LoVo (cell line): ENCODE measurements around the gene CDH13.

Experiments used
- DNase-seq: peaks from one replicate; pipeline ENCODE4 v3.0.0-alpha.2; 2016; ENCODE audit warnings: low spot score

CDH13 gene

DNA sequence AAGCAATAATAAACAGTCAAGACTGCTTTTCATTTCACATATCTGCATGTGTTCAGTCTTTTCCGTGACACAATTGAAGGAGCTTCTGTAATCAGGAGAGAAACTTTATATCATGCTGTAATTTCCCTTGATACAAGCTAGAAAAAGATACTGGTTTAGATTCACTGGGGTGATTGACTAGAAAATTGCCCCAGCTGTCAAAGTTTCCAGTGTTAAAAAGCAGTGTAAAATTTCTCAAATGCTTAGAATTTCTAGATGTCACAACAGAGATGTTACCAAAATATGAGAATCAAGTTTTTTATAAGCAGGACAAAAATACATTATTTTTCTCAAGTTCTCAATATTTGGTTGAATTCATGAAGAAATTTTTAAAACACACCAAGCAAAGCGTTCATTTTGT is 888.6 kb downstream of the CDH13 start:
- DNase-seq, result no peak

DNA sequence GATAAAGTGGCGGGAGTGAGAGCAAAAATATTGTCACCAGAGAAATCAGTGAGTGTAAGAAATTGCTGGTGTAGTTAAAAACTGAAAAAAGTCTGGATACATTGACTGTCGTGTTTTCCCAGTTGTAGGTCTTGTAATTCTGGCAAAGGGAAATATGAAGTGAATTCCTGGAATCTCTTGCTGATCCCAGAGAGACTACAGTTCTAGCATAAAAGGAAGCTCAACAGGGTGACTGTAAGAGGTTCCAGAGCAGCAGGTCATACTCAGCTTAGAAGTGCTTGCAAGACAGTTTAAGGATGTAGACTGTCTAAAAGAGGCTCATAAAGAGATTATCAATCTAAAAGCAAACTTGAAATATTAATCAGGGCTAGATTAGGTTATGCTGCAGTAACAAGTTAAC is 890.2 kb downstream of the CDH13 start:
- no peak for DNase-seq

DNA sequence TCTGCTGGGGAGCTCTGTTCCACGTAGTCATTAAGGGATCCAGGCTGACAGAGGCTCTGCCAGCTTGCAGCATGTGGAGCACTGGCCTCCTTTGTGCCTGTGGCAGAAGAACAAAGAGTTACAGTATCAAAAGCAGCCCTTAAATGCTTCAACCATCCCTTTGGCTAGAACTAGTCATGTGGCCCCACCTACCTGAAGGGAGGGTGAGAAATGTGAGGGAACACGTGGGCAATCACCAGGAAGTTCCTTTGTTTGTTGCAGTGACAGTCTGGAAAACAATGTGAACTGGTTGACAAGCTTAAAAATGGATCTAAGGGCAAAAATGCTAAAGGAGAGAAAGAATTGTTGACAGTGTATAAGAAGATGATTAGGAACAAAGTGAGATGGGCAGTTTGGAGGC is 890.6 kb downstream of the CDH13 start:
- DNase-seq, result no peak

DNA sequence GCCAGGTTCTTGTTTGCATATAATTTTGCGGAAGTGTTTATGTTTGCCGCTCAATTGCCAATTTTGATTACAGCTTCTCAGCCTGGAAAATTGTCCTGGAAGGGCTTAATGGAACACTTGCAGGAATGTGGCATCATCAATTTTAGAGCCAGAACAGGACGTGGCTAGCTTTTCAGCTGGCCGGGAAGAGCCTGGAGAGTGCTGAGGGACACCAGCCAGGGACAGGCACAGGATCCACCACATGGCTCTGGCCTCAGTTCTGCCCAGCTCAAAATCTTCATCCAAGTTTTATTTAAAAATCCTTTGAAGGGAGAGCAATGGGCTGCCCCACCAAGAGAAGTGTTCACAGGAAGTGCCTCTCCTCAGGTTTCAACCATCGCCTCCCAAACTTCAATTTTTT is 893.8 kb downstream of the CDH13 start:
- DNase-seq, result no peak

DNA sequence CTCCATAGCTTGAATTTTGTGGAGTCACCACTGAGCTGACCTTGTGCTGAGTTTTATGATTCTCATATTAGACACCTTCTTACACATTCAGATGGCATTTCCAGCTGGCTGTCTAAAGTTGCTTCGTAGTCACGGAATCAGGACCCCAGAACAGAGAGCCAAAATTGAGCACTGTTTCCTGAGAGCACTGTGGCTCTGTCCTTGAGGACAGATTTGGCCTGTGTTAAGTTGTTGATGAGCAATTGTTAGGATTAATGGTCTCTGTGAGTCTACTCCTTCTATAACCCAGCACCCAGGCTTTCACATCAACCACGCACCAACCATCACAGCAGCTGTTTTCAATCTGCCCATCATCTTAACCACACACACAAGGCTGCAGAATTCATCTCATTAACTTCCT is 903.5 kb downstream of the CDH13 start:
- no peak for DNase-seq

DNA sequence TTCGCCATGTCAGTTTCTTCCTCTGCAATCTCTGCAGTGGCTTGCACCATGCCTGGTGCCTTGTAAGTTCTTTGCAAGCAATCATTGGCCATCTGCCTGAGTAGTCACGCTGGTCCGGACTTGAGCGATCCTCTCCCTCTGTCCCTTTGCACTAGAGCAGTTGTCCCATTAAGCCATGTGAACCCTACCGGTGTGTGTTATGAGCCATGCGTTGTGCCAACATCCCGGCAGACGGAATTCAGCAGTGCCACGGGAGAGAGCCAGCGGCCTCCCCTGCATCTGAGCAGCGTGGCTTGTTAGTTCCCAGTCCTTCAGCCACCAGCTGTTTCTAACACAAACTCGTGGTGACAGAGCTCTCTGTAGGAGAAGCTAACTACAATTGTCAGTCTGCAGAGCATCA is 905.9 kb downstream of the CDH13 start:
- no peak for DNase-seq

DNA sequence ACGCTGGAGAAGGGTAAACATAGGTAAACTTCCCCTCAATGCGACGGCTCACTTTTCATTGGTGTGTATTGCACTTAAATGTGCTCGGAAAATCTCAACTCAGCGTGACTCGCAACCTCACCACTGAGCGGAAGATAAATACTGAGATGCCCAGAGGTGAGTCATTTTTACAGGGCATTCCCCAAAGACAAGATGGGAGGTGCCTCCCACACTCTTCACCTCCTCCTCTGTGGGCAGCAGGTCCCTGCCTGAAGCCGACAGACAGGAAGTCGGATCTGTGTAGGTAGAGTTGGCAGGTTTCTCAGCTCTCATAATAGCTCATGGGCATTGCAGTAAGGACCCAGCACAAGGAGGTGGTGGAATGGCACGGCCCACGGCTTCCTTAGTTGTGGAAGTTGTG is 906.4 kb downstream of the CDH13 start:
- no peak for DNase-seq

DNA sequence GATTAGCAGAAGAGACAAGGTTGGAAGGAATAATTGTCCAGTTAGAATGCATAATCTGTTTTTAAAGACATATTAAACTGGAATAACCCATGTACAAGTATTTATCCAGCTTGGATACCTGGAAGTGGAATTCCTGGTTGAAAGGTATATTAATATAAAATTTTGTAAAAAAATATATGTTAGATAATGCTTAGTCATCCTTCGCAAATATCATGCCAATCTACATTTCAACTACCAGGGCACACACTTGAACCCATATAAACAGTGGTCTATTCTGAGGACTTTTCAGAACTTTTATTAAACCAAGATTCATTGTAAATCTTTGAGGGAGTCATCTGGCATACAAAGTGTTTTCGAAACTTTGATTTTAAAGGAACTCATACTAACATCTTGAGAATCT is 911.9 kb downstream of the CDH13 start:
- no peak for DNase-seq

DNA sequence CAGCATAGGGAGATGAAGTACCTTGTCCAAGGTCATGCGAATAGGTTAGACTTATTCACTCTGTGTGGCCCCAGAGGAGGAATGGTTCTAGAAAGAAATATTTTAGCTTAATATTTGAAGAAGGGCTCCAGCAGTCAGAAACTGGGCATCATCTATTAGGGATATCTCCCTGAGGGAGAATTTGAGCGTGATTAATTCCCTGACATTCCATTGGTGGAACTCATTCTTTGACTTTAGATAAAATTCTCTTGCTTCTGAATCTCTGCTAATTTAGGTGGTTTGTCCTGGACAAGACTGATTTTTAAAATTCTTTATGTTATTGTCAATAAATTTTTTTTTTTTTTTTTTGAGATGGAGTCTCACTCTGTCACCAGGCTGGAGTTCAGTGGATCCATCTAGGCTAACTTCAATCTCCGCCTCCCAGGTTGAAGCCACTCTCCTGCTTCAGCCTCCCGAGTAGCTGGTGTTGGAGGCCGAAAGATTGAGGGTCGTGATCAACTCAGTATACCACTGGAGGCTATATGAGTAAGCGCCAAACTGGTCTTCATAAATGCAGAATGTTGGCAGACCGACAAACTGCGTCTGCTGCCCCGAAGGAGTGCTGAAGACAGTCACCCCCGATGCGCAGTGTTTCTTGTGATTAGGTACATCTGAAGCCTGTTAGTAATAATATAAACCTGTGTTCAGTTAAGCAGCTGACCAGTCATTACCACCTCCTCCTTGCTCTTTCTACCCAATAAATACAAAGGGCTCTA is 913.1 kb downstream of the CDH13 start:
- DNase-seq, result no peak

DNA sequence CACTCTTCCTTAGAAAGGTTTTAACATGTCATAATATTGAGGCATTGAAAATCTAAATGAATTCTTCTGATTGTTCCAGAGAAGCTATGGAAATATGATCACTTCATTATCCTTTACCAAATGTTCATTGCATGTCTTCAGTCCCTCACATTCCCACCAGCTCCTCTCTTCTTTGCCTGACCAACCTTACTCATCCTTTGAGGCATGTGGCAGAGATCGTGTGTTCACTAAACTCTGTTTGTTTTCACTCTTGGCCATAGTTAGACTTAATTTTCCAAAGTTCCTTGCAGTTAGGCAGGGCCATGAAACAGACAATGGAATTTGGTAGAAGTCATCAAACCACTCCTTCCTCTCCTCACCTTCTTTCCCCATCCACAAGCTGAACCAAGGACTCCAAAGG is 914.5 kb downstream of the CDH13 start:
- no peak for DNase-seq

DNA sequence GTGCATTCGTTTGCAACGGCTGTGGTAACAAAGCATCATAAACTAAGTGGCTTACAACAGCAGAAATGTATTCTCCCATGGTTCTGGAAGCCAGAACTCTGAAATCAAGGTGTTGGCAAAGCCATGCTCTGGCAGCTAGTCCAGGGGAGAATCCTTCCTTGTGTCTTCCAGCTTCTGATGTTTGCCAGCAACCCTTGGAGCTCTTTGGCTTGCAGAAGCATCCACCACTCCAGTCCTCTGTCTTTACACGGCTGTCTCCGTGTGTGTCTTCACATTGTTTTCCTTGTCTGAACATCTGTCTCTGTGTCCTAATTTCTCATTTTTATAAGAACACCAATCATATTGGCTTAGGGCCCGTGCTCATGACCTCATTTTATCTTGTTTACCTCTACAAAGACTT is 915.7 kb downstream of the CDH13 start:
- no peak for DNase-seq

DNA sequence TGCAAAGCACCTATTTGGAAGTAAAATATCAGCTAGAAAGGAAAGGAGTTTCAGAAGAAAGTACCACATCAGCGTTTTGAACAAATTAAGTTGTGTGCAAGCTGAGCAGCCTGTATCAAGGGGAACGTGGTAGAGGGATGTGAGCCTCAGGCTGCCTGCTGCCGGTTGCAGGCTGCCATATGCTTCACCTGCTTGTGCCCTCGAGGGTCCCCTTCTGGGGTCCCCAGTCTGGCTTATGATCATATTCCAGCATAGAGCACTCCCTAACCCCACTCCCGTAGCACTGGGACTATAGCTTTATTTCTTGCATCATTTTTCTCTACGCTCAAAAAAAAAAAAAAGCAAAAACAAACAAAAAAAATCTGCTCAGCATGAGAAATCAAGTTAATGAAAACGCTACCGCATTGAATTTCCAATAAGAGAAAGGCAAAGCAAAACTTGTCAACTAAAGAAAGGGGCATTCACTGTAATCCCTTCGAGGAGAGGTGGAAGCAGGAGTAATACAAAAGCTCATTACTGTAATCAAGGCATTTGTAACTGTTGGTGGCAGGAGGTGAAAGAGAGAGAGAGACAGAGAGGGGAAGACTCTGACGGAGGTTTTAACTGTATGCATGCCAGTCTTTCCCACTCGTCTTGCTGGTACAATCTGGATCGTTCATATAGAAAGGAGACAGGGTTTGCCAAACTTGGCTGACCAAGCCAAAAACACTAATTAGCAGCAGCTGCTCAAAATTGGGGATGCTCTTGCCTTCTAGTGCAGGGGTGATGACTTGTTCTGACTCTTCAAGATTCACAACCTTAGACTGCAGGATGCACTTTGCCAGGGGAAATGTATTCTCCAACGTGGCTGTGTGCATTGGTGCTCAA is 922.8 kb downstream of the CDH13 start:
- no peak for DNase-seq

DNA sequence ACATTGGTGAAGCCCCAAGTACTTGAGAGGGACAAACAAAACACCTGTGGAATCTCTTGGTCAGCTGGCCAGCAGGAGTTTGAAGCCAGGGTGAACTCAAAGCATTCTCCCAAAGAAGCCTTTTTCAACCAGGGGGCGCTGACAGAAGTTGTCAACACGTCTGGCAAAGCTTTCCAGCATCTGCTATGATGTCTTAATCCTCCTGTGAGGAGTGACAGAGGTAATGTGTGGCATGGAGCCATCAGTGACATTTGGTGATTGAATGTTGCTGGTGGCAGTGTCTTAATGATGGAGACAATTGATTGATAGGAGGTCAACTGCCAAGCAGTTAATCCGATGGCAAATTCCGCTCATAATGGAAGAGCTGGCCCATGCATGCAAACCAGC is 923.4 kb downstream of the CDH13 start:
- DNase-seq, result no peak

DNA sequence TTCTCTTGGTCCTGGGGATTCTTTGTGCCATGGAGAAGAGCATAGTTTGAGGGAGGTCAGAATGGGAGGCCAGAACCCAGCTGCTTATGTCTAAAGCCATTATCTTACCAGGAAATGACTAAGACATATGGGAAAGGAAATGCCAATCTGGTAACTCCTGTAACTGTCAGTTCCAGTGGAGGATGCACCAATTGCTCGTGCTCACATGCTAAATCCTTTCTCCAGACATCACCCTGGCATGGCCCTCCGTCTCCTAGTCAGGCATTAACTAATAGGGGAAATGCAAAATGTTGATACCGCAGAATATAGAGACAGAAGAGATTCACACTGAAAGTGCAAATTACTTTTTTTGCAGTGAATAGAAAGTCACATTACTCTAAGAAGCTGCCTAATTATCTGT is 925.5 kb downstream of the CDH13 start:
- no peak for DNase-seq

DNA sequence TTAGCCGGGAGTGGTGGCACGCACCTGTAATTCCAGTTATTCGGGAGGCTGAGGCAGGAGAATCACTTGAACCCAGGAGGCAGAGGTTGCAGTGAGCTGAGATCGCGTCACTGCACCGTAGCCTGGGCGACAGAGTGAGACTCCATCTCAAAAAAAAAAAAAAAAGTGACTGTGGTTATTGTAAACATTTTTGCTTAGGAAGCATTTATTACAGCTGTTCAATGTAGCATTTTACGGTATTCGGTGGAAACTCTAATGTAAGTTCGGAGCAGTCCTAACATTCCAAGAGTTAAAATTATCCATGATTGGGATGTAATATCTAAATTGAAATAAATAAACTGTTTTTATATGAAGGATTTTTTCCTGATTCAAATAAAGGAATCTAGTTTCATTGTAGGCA is 926.2 kb downstream of the CDH13 start:
- DNase-seq, result no peak

DNA sequence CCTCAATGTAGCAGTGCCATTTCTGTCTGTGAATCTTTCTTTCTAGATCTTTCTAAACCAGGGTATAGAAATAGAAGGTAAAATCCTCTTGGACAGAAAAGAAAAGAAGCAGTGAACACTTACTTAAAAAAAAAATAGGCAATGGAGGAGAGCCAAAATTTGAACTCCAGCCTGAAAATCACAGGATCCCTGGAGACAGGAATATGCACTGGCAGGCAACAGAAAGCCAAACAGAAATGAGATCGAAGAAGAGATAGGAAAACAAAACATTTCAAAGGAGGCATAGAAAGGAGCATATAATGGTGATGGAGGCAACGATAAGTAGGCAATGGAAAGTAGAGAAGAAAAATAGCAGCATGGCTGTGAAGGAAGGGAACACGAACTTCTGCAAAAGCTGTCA is 927.3 kb downstream of the CDH13 start:
- DNase-seq, result no peak

DNA sequence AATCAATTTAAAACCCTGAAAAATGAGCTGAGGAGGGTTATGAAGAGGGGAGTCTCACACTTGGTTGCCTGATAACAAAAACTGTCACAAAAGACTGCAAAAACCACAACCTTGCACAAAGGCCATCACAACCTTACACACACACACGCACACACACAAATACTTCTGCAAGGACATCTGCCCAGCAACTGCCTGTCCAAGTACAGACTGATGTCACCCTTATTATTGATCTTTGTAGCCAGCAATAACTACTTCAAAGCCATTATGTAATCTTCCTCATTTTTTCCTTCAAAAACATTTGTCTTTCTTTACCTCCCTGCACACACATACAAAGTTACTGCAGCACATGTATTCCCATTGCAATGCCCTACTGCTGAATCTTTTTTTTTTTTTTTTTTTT is 927.8 kb downstream of the CDH13 start:
- no peak for DNase-seq

DNA sequence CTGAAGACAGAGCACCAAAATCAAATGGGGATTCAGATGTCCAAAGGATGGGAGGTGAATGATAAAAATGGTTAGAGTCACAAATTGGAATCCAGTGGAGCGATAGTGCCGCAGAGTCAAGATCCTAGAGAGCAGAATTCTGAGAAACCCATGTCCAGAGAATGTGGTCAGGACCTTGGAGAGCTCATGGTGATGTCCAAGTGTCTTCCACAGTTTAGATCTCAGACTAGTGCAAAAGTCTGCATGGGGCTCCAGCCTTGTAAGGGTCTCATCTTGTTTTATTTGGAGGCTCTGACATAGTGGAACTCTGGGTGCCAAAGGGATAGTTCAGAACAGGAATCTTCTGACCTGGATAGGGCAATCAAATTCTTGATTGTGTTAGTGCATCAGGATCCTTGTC is 935.1 kb downstream of the CDH13 start:
- no peak for DNase-seq

DNA sequence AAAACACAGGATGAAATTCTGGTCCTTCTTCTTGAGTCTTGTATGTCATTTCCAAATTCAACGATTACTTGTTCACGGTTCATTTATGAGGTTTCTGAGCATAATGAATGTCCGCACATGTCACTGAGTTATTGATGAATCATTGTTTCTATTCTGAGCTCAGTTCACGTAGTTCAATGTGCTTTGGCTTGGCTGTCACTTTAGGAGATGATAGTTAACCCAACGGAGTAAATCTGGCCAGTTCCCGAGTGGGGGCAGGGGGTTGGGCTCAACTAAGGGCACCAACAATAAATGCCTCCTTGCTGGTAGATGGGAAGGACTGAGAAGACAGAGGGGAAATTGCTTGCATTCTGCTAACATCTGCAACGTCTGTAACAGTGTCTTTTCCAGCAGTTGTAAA is 941.6 kb downstream of the CDH13 start:
- no peak for DNase-seq

DNA sequence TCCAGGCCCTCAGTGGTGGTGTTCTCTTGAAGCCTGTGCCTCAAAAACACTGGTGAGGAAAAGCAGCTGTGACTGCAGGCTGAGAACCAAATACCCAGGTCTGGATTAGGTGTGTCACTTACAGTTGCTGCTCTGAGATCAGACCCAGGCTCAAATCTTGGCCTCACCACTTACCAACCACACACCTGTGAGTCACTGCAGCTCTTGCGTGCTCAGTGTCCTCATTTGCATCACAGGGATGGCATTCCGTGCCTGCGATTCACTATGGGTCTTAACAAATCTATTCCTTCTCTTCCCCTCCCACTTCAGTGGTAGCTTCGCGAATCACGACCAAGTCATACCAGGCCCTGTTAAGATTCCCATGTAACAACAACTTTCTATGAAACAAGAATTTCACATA is 947.6 kb downstream of the CDH13 start:
- no peak for DNase-seq

DNA sequence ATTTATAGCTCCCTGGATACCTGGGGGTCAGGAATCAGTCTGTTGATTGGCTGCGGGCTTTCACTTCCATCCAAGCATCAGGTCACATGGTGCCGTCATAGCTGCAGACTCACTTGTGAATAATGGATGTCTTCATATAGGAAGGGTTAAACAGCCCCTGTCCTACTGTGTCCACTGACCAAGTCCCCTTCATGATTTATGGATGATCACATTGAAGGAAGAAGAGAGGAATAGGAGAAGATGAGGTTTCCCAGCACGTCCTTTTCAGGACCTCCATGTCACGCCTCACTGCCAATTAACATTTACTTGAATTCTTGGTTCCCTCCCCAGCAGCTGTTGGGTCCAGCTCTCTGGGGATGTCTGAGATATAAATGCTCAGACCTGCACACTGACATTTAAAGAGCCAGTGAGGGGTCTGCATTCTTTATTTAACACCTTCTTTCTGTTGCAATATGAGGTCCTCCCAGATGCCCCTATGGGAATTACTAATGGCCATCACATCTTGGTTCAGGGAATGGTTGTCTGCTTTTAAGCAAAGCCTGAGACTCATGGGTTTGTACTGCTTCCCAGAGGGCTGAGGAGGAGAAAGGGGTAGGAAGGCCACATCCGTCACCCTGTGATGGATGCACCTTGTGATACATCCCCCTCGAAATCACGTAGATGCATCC is 950.4 kb downstream of the CDH13 start:
- no peak for DNase-seq

DNA sequence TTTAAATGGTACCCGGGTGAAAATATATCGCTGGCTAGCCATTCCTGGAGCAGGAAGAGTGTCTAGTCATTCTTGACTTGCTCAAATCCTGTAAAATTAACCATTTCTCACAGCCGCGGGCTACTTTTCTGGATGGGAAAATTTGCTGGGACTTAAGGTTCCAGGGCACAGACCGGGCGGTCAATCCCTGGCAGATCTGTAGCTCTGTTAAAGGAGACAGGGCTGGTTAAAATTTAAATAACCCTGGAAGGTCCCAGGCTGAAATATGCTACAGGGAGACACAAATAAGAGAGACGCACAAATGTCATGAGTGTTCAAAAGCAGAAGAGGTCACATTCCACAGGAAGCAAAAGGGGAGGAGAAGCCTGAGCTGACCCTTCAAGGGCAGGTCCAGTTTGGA is 951.4 kb downstream of the CDH13 start:
- no peak for DNase-seq

DNA sequence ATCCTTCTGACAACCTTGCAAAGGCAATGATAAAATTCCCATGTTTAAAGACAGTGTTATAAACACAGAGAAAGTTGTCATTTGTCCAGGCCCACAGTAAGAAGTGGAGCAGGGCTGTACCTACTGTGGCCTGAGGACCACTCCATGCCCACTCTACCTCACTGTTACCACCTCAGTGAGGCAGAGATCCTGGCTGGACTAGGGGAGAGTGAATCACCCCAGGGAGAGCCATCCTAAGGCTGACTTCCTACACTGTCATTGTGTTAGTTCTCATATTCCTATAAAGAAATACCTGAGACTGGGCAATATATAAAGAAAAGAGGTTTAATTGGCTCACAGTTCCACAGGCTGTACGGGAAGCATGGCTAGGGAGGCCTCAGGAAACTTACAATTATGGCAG is 952.3 kb downstream of the CDH13 start:
- DNase-seq, result no peak
